PC-9 (cell line): ENCODE data around the gene THSD7B. TPM values are rescaled to one million over a fixed set of nuclear protein-coding genes. Genes with fewer than 3 reads are reported as not detected.

Experiments used
- BruUV-seq: library from RNA; stranded (reverse); fragments of 400-500 nt; replicated peaks from 2 replicates; lab custom pipeline; 2021; lab: Mats Ljungman, UMichigan
- CTCF ChIA-PET: fragments of 300-600 bp; sonication (Branson Sonifier 250); formaldehyde crosslinking; loops from one replicate; lab custom pipeline; 2022; ENCODE audit warnings: antibody characterized with exemption; lab: Charles Lee
- POLR2A ChIA-PET: fragments of 300-600 bp; sonication (Branson Sonifier 250); formaldehyde crosslinking; loops from one replicate; lab custom pipeline; 2022; ENCODE audit warnings: antibody characterized with exemption; ENCODE audit not compliant: unreplicated experiment; lab: Charles Lee
- DNase-seq, 2 experiments: peaks; one replicate each; pipeline versions ENCODE4 v3.0.0 to v3.0.0-alpha.2; 2015 to 2022; ENCODE audit warnings: mixed read lengths in 1 of 2
- H2AFZ ChIP-seq: fragments of 200-600 bp; sonication (generic); 2 replicates; pipeline ENCODE4 v1.8.1; 2017; ENCODE audit warnings: antibody characterized with exemption
- H3F3A ChIP-seq: fragments of 200-600 bp; sonication (generic); 2 replicates; pipeline ENCODE4 v1.8.1; 2017; ENCODE audit warnings: antibody characterized with exemption, mild to moderate bottlenecking, low read depth; ENCODE audit not compliant: insufficient read depth
- H3K27ac ChIP-seq: fragments of 200-600 bp; sonication (generic); 2 replicates; pipeline ENCODE4 v1.6.1; 2016; ENCODE audit warnings: mixed run types
- H3K27me3 ChIP-seq: fragments of 200-600 bp; sonication (generic); 2 replicates; pipeline ENCODE4 v1.6.1; 2016; ENCODE audit warnings: low read depth, mixed run types; ENCODE audit not compliant: insufficient read depth
- H3K36me3 ChIP-seq: fragments of 200-600 bp; sonication (generic); 2 replicates; pipeline ENCODE4 v1.6.1; 2016; ENCODE audit warnings: low read depth, mixed run types
- H3K4me1 ChIP-seq: fragments of 200-600 bp; sonication (generic); replicated peaks from 2 replicates; pipeline ENCODE4 v1.6.1; 2016; ENCODE audit warnings: mixed run types; ENCODE audit not compliant: insufficient read depth
- H3K4me2 ChIP-seq: fragments of 200-600 bp; sonication (generic); 2 replicates; pipeline ENCODE4 v1.6.1; 2017; ENCODE audit warnings: mixed run types
- H3K4me3 ChIP-seq: fragments of 200-600 bp; sonication (generic); 2 replicates; pipeline ENCODE4 v1.6.1; 2016; ENCODE audit warnings: mixed run types
- H3K79me2 ChIP-seq: fragments of 200-600 bp; sonication (generic); 2 replicates; pipeline ENCODE4 v1.6.1; 2017; ENCODE audit warnings: low read depth, mixed run types
- H3K9me2 ChIP-seq: fragments of 200-600 bp; sonication (generic); 2 replicates; pipeline ENCODE4 v1.8.1; 2017; ENCODE audit warnings: mild to moderate bottlenecking; ENCODE audit not compliant: insufficient read depth
- H3K9me3 ChIP-seq: fragments of 200-600 bp; sonication (generic); 2 replicates; pipeline ENCODE4 v1.8.1; 2016; ENCODE audit warnings: low read depth; ENCODE audit not compliant: insufficient read depth
- H4K20me1 ChIP-seq: fragments of 200-600 bp; sonication (generic); 2 replicates; pipeline ENCODE4 v1.8.1; 2017; ENCODE audit not compliant: insufficient read depth
- CTCF ChIP-seq: fragments of 200-600 bp; sonication (generic); conservative IDR thresholded peaks from 2 replicates; pipeline ENCODE4 v1.6.1; 2017; ENCODE audit warnings: mixed run types, antibody characterized with exemption, mild to moderate bottlenecking, moderate library complexity
- EZH2 ChIP-seq: fragments of 200-600 bp; sonication (generic); IDR thresholded peaks from 2 replicates; pipeline ENCODE4 v1.8.0; 2017; ENCODE audit warnings: antibody characterized with exemption, low read depth
- intact Hi-C: fragments of 100-400 bp; cut with micrococcal nuclease; formaldehyde crosslinking; loops from one replicate; pipeline ENCODE4 v1.10.0; 2022; ENCODE audit not compliant: unreplicated experiment
- total RNA-seq: library from RNA; stranded (reverse); gene quantifications from 2 replicates; pipeline ENCODE4 v1.2.3, GENCODE V29; 2021

Gene THSD7B
- total RNA-seq, 1 experiment from 2014 or later = not detected

GRCh38 chr2:136956050-136956449, 190.7 kb downstream of the THSD7B start:
- BruUV-seq = no TSS peak
- Histone ChIP-seq H3K27ac (no peak overlapping the region), H2AFZ (no peak overlapping the region), H3K36me3 (no peaks in the 10 kb centered on the region), H3F3A (no peaks in the 10 kb centered on the region), H3K79me2 (no peaks in the 10 kb centered on the region), H3K9me3 (no peaks in the 10 kb centered on the region; the same call in 1 of the 2 replicates), H3K9me2 (no peaks in the 10 kb centered on the region), H3K4me2 (no peak overlapping the region), H3K4me1 (no peaks in the 10 kb centered on the region), H4K20me1 (no peaks in the 10 kb centered on the region), H3K27me3 (peaks cover 4% of the 10 kb centered on the region; the same call in 1 of the 2 replicates), H3K4me3 (no peak overlapping the region)
- intact Hi-C loops = no loop called here
- ChIA-PET POLR2A (no interaction called here), CTCF (no interaction called here)
- no peak for TF ChIP-seq CTCF
- TF ChIP-seq EZH2 = no peak
- no peak for DNase-seq

- H3K27me3 ChIP-seq = peaks cover 4% of the 10 kb centered on the region; the same call in 1 of the 2 replicates
- H3K4me3 ChIP-seq = no peak overlapping the region
- H3K9me2 ChIP-seq = no peaks in the 10 kb centered on the region
- no peak for DNase-seq
- intact Hi-C loops = no loop called here
- BruUV-seq = no TSS peak
- no peaks in the 10 kb centered on the region for H4K20me1 ChIP-seq
- no peaks in the 10 kb centered on the region for H3K9me3 ChIP-seq
- no peaks in the 10 kb centered on the region for H3K79me2 ChIP-seq
- no peaks in the 10 kb centered on the region for H3K4me1 ChIP-seq
- no peaks in the 10 kb centered on the region for H3F3A ChIP-seq
- H2AFZ ChIP-seq = no peak overlapping the region
- TF ChIP-seq EZH2 (no peak), CTCF (no peak)
- H3K36me3 ChIP-seq = no peaks in the 10 kb centered on the region
- H3K4me2 ChIP-seq = no peak overlapping the region
- H3K27ac ChIP-seq = no peak overlapping the region
- ChIA-PET CTCF (no interaction called here), POLR2A (no interaction called here)
Observed at GRCh38 chr2:136957044-136957443, 191.7 kb downstream of the THSD7B start.

GRCh38 chr2:136962105-136962725, 196.9 kb downstream of the THSD7B start:
- no peaks in the 10 kb centered on the region for H3K79me2 ChIP-seq
- no peaks in the 10 kb centered on the region for H3K9me2 ChIP-seq
- no peaks in the 10 kb centered on the region for H3K4me1 ChIP-seq
- no peak overlapping the region for H3K4me2 ChIP-seq
- no peaks in the 10 kb centered on the region for H4K20me1 ChIP-seq
- intact Hi-C loops = no loop called here
- H3F3A ChIP-seq = no peaks in the 10 kb centered on the region
- BruUV-seq = no TSS peak
- no peaks in the 10 kb centered on the region; the same call in 1 of the 2 replicates for H3K27me3 ChIP-seq
- no peak overlapping the region for H3K27ac ChIP-seq
- no peak overlapping the region for H3K4me3 ChIP-seq
- H2AFZ ChIP-seq = no peak overlapping the region
- no peaks in the 10 kb centered on the region for H3K9me3 ChIP-seq
- no peaks in the 10 kb centered on the region for H3K36me3 ChIP-seq
- ChIA-PET CTCF (no interaction called here), POLR2A (no interaction called here)
- no peak for DNase-seq
- TF ChIP-seq EZH2 (no peak), CTCF (no peak)
